ENCODE measurements around the gene NPDC1. TPM values are rescaled to one million over a fixed set of nuclear protein-coding genes. Genes with fewer than 3 reads are reported as not detected.

NPDC1 gene
- total and polyA plus RNA-seq, 2 experiments from 2014 or later = 43.1 to 121 TPM

- H3K79me2 ChIP-seq (ENCODE audit: insufficient read depth) = 0 out of 2 replicates have a peak, but pooled peaks cover 4% of the 10 kb centered on the region
- H3K27ac ChIP-seq = no peak overlapping the region
- DNase-seq = no peak
- no peak overlapping the region for H3K4me3 ChIP-seq
- H3K4me1 ChIP-seq (ENCODE audit: insufficient read depth) = peaks cover 16% of the 10 kb centered on the region; the same call in 1 of the 2 replicates
- no peaks in the 10 kb centered on the region for H3K9me2 ChIP-seq (ENCODE audit: insufficient read depth)
- in situ Hi-C loops (cut with MboI) = no loop called here
- no peak for TF ChIP-seq EZH2phosphoT487 (IDR thresholded peaks at IDR 0.05; ENCODE audit: insufficient read depth, low read depth)
- no peak for TF ChIP-seq EZH2 (IDR thresholded peaks at IDR 0.05; ENCODE audit: insufficient read depth, poor library complexity, severe bottlenecking)
- H4K20me1 ChIP-seq (ENCODE audit: insufficient read depth) = no peaks in the 10 kb centered on the region
- H3K9me3 ChIP-seq (ENCODE audit: low read depth) = no peaks in the 10 kb centered on the region
- H2AFZ ChIP-seq = no peak overlapping the region
- H3K27me3 ChIP-seq (replicated peaks; ENCODE audit: insufficient read depth) = no peaks in the 10 kb centered on the region
- peaks cover 11% of the 10 kb centered on the region for H3F3A ChIP-seq (ENCODE audit: insufficient read depth)
- no peak overlapping the region for H3K4me2 ChIP-seq (ENCODE audit: unreplicated experiment)
- H3K9ac ChIP-seq = no peak overlapping the region
- WGBS, 2 experiments (ENCODE audit: low coverage in 1 of 2, low lambda C conversion rate in 2 of 2, missing lambda C conversion rate in 2 of 2) = 82 to 87% methylated on average over 37 to 48 of the region's 54 CpGs
- no peaks in the 10 kb centered on the region for H3K36me3 ChIP-seq (ENCODE audit: low read depth)
Measured at GRCh38 chr9:136994180-136994887, 51.6 kb downstream of the NPDC1 start.

GRCh38 chr9:136992819-136993369, 53.1 kb downstream of the NPDC1 start:
- H3K4me1 ChIP-seq (ENCODE audit: insufficient read depth) = peaks cover 16% of the 10 kb centered on the region; the same call in 1 of the 2 replicates
- TF ChIP-seq EZH2 (IDR thresholded peaks at IDR 0.05; ENCODE audit: insufficient read depth, poor library complexity, severe bottlenecking) (no peak), EZH2phosphoT487 (IDR thresholded peaks at IDR 0.05; ENCODE audit: insufficient read depth, low read depth) (no peak)
- H3K4me2 ChIP-seq (ENCODE audit: unreplicated experiment) = peak overlapping the region; percentile 87
- DNase-seq = no peak
- H3K9me3 ChIP-seq (ENCODE audit: low read depth) = no peaks in the 10 kb centered on the region
- in situ Hi-C loops (cut with MboI) = no loop called here
- peak overlapping the region; percentile 91 for H3K4me3 ChIP-seq
- no peaks in the 10 kb centered on the region for H3K9me2 ChIP-seq (ENCODE audit: insufficient read depth)
- H2AFZ ChIP-seq = peak overlapping the region; percentile 80
- H3K27ac ChIP-seq = peak overlapping the region; percentile 23; the same call in 1 of the 2 replicates
- 39 to 42% methylated on average over 16 to 18 of the region's 18 CpGs for WGBS, 2 experiments (ENCODE audit: low coverage in 1 of 2, low lambda C conversion rate in 2 of 2, missing lambda C conversion rate in 2 of 2)
- H3K36me3 ChIP-seq (ENCODE audit: low read depth) = no peaks in the 10 kb centered on the region
- no peaks in the 10 kb centered on the region for H3K27me3 ChIP-seq (replicated peaks; ENCODE audit: insufficient read depth)
- H3K9ac ChIP-seq = peak overlapping the region; percentile 75
- H3F3A ChIP-seq (ENCODE audit: insufficient read depth) = peaks cover 7% of the 10 kb centered on the region; the same call in 1 of the 2 replicates
- H3K79me2 ChIP-seq (ENCODE audit: insufficient read depth) = 0 out of 2 replicates have a peak, but pooled peaks cover 4% of the 10 kb centered on the region
- no peaks in the 10 kb centered on the region for H4K20me1 ChIP-seq (ENCODE audit: insufficient read depth)

GRCh38 chr9:136991993-136992818, 53.8 kb downstream of the NPDC1 start, which contains the start of gene PAXX:
TSS of gene PAXX (plus strand) at chr9:136992422. CDS start at chr9:136992444, 22 bp downstream.
- Histone ChIP-seq H3K36me3 (ENCODE audit: low read depth) (no peaks in the 10 kb centered on the region), H4K20me1 (ENCODE audit: insufficient read depth) (no peaks in the 10 kb centered on the region), H3K9ac (peak within 1 kb of the TSS; percentile 75), H3K9me2 (ENCODE audit: insufficient read depth) (no peaks in the 10 kb centered on the region), H3K4me2 (ENCODE audit: unreplicated experiment) (peak within 1 kb of the TSS; percentile 87), H3F3A (ENCODE audit: insufficient read depth) (peaks cover 7% of the 10 kb centered on the region; the same call in 1 of the 2 replicates), H3K9me3 (ENCODE audit: low read depth) (no peaks in the 10 kb centered on the region), H3K4me3 (peak within 1 kb of the TSS; percentile 91), H3K27me3 (replicated peaks; ENCODE audit: insufficient read depth) (no peaks in the 10 kb centered on the region), H3K4me1 (ENCODE audit: insufficient read depth) (peaks cover 16% of the 10 kb centered on the region; the same call in 1 of the 2 replicates), H2AFZ (peak within 1 kb of the TSS; percentile 80), H3K79me2 (ENCODE audit: insufficient read depth) (0 out of 2 replicates have a peak, but pooled peaks cover 4% of the 10 kb centered on the region), H3K27ac (peak within 1 kb of the TSS; percentile 48)
- TF ChIP-seq EZH2phosphoT487 (IDR thresholded peaks at IDR 0.05; ENCODE audit: insufficient read depth, low read depth) (no peak), EZH2 (IDR thresholded peaks at IDR 0.05; ENCODE audit: insufficient read depth, poor library complexity, severe bottlenecking) (no peak)
- in situ Hi-C loops (cut with MboI) = no loop called here
- 1% methylated on average over 34 to 85 of the region's 92 CpGs for WGBS, 2 experiments (ENCODE audit: low coverage in 1 of 2, low lambda C conversion rate in 2 of 2, missing lambda C conversion rate in 2 of 2)
- peak; percentile 97 for DNase-seq
